HG02571 (cell line): ENCODE measurements around the gene EEFSEC.

Source experiments
- ATAC-seq: cut with Tn5 transposase; IDR thresholded peaks from one replicate; pipeline ENCODE4 v1.9.1; 2021; ENCODE audit warnings: mild to moderate bottlenecking, moderate library complexity; ENCODE audit not compliant: unreplicated experiment

Gene EEFSEC

GRCh38 chr3:128362026-128362965 is 209.0 kb downstream of the EEFSEC start:
- ATAC-seq: no peak

GRCh38 chr3:128364291-128364690 is 211.0 kb downstream of the EEFSEC start:
- ATAC-seq: no peak

- ATAC-seq: no peak
These were observed 211.6 kb downstream of the EEFSEC start for GRCh38 chr3:128364808-128365360.

- ATAC-seq: no peak
These were observed 212.9 kb downstream of the EEFSEC start for GRCh38 chr3:128366136-128366535.

- no peak for ATAC-seq
These were observed 213.4 kb downstream of the EEFSEC start for GRCh38 chr3:128366652-128367051.

- no peak for ATAC-seq
These were observed 213.9 kb downstream of the EEFSEC start for GRCh38 chr3:128367221-128367620.

- ATAC-seq: no peak
These were observed 214.5 kb downstream of the EEFSEC start for GRCh38 chr3:128367761-128368160.

GRCh38 chr3:128368626-128369025 is 215.3 kb downstream of the EEFSEC start:
- ATAC-seq: no peak

- no peak for ATAC-seq
These were observed 215.9 kb downstream of the EEFSEC start for GRCh38 chr3:128369121-128369703.

- no peak for ATAC-seq
These were observed 216.8 kb downstream of the EEFSEC start for GRCh38 chr3:128369881-128370642.

GRCh38 chr3:128372281-128372680 is 219.0 kb downstream of the EEFSEC start:
- no peak for ATAC-seq

- ATAC-seq: no peak
These were observed 219.6 kb downstream of the EEFSEC start for GRCh38 chr3:128372707-128373533.

- ATAC-seq: no peak
These were observed 221.6 kb downstream of the EEFSEC start for GRCh38 chr3:128374746-128375445.

GRCh38 chr3:128376516-128376915 is 223.2 kb downstream of the EEFSEC start:
- ATAC-seq: no peak

GRCh38 chr3:128378631-128379347 is 225.5 kb downstream of the EEFSEC start:
- no peak for ATAC-seq

- ATAC-seq: no peak
These were observed 226.3 kb downstream of the EEFSEC start for GRCh38 chr3:128379367-128380160.

GRCh38 chr3:128380295-128380694 is 227.0 kb downstream of the EEFSEC start:
- ATAC-seq: no peak

- no peak for ATAC-seq
These were observed 227.4 kb downstream of the EEFSEC start for GRCh38 chr3:128380719-128381118.
